GM21381 (cell line): ENCODE data around the gene FAF1.
"Not testable (repeated sequence)": the region's sequence is repeated elsewhere in the genome, so short reads cannot be mapped to it uniquely, and the experiment has no call there.

ENCODE experiments used
- ATAC-seq: cut with Tn5 transposase; IDR thresholded peaks from one replicate; pipeline ENCODE4 v1.9.1; 2021; ENCODE audit warnings: mild to moderate bottlenecking, moderate library complexity; ENCODE audit not compliant: unreplicated experiment

The FAF1 gene

DNA sequence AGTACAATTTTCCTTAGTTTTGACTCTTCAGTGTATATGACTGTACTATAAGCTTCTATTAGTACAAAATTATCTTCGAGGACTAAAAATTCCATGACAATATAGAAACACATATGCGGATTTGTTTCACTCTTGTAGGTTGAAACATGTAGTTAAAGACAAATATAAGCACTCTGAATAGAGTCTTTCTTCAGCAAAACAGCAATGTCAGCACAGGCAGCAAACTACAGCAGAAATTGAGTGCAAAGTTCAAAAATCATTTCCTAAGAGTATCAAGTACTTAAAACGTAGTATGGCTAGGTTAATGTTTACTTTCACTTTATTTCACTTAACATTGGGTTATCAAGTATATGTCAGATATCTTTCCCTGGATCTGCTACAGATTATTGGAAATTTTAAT is 106.7 kb downstream of the FAF1 start:
- ATAC-seq = no peak

DNA sequence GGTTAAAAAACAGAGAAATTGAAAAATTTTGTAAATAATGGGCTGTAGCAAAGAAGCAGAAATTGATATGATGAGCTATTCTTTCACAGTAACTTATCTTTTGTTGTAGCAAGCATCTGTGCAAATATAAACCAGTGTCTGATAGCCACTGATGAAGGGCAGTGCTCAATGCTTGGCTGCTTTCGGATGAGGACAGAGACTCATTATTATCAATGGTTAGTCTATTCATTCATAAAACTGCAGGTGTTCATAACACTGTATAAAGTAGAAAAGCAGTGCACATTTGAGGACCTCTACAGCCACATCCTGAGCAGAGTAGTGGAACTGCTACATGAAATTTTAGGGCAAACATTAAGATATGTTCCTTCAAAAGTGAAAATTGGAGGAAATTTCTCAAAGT is 107.2 kb downstream of the FAF1 start:
- no peak for ATAC-seq

DNA sequence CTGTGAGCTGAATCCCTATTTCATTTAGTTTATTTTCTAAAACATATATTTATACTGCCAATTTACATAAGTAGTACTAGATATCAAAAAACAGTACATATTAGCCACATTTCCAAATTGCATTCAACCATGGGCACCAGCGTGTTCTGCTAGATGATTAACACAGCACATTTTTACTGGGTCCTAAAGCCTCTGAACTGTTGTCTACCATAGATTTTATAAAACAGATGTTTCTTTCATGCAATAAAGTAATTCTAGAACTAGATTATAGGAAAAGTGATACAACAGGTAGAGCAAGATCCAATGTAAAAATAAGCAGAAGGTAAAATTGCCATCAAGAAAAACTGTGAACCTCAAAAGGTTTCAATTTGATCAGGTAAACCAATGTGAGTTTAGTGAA is 108.6 kb downstream of the FAF1 start:
- no peak for ATAC-seq

DNA sequence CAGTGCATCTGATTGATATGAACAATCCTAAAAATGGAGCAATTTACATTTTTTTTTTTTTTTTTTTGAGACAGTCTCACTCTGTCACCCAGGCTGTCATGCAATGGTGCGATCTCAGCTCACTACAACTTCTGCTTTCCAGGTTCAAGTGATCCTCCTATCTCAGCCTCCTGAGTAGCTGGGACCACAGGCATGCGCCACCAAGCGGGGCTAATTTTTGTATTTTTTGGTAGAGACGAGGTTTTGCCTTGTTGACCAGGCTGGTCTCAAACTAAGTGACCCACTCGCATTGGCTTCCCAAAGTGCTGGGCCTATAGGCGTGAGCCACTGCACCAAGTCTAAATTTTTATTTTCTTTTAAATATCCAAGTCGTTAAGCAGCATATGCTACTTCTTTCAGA is 109.0 kb downstream of the FAF1 start:
- no peak for ATAC-seq

DNA sequence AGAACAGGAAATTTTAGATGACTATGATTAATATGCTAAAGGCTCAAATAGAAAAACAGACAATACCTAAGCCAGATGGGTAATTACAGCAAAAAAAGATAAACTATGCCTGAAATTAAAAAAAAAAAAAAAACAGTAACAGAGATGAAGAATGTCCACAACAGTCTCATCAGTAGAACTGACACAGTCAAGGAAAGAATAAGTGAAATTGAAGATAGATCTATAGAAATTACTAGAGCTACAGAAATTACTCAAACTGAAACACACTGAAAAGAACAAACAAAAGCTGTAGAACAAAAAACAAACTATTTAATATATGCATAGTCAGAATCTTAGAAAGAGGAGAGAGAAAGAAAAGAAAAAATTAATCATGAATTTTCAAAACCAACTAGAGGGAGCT is 112.8 kb downstream of the FAF1 start:
- ATAC-seq = no peak

DNA sequence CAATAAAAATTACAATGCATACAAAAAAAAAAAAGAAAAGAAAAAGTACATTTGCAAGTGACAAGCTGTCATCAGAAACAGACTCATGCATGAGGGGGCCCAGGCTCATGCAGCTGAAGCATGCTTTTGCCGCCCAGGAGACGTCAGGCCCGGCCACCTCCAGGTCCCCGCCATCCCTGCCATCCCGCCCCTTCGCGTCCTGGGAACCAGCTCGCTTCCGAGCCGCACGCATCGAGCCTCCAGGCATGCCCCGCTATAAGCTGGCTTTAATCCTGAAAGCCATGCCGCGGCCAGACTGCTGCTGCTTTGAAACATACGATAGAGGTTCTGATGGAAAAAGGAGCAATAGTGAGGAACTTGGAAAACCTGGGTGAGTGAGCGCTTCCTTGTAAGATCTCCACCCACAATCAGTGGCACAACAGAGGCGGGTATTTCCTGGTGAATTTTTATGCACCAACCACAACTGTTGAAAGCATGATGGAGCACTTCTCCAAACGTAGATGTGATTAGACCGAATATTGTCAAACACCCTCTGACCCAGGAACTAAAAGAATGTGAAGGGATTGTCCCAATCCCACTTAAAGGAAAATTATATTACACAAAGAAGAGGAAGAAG is 113.7 kb downstream of the FAF1 start:
- no peak for ATAC-seq

DNA sequence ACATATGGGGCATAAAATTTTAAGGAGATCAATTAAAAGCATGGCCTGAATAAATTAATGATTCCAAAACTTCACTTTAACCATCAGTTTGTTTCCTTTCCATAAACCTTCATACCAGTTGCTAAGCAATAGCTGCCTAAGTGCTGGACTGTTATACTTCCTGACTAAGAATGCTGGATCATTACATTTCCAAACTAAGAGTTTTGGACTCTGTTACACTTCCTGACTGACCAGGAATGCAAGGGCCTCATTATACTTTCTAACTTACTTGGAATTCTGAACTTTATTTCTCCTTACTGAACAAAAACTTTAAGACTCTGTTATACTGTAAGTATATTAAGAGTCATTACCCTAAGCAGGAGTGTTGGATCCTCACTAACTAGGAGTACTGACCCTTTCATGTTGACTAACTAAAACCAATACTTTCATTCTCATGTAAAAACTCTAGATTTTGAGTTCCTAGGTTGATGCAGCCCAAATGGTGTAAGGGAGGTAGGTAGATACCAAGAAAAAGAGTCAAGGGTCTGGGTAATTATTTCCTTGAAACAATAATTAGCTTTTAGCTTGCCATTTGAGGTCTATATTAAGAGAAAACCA is 118.2 kb downstream of the FAF1 start:
- ATAC-seq = no peak

DNA sequence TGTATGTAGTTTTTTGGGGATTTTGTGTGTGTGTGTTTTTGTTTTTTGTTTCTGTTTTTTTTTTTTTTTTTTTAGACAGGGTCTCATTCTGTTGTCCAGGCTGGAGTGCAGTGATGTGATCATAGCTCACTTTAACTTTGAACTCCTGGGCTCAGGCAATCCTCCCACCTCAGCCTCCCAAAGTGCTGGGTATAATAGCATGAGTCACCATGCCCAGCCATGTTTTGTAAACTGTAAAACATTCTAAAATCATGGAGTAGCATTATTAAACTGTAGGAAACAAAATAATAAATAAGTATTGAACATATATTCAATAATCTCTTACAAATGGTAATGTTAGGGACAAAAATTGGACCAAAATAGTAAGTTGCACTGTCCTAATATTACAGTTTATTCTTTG is 124.0 kb downstream of the FAF1 start:
- ATAC-seq = no peak

DNA sequence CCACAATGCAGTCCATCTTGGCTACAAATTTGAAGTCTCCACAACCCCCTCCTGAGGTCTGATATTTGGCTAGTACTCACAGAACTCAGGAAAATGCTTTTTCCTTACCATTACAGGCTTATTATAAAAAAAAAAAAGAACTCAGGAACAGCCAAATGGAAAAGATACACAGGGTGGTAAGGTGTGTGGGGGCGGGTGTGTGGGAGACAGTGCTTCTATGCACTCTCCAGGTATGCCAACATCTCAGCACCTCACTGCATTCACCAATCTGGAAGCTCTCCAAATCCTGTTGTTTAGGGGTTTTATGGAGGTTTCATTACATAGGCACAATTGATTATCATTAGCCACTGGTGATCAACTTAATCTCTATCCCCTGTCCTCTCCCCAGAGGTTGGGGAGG is 126.9 kb downstream of the FAF1 start:
- no peak for ATAC-seq

DNA sequence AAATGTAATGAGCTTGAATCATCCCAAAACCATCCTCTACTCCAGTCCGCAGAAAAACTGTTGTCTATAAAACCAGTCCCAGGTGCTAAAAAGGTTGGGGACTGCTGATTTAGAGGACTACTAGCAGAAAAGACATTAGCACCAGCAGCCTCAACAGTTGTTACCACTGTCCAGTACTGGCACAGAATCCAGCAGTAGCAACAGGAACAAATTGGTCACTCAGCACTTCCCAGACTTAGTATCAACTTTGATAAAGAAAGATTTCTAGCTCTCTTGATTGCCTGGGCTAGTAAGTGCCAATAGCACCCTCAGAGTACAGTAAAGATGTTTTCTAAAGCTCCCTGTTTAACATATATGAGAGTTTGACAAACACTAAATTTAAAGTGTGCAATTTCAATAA is 127.9 kb downstream of the FAF1 start:
- no peak for ATAC-seq

DNA sequence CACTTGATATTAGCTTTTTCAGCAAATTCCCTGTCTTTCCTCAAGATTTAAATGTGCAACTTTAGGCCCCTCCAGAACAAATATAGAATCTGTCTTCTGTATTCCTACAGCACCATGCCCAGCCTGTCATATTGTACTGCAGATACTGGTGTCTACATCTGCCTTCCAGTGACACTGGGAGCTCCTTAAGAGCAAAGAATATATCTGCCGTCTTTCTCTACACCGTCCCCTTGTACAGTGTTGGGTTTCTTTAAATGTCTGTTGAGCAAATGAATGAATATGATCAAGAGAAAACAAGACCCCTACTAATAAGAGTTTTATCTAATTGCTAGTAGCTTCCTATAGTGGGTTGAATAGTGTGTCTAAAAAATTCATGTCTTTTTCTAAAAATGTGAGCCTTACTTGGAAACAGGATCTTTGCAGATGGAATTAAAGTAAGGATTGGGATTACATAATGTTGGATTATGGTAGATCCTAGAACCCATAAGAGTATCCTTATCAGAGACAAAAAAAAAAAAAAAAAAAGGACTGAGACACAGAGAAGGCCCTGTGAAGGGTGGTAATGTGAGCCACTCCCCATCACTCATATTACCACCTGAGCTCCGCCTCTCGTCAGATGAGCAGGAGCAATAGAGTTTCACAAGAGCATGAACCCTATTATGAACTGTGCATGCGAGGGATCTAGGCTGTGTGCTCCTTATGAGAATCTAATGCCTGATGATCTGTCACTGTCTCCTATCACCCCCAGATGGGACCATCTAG is 128.6 kb downstream of the FAF1 start:
- no peak for ATAC-seq

DNA sequence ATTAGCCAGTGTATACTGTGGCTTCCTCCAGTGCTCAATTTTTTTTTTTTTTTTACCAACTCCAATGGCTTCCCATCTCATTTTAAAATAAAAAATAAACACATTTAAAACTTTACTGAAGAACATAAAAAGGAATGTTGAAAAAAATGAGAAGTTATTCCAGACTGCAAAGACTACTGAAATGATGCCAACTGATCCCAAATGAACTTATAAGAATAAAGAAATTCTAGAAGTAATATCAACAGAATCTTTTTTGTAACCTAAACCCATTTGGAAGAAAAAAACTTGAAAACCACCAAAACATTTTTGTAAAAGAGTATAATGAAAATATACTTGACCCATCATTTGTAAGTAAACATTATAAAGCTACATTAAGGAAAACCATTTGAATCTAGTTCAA is 129.4 kb downstream of the FAF1 start:
- ATAC-seq = no peak

DNA sequence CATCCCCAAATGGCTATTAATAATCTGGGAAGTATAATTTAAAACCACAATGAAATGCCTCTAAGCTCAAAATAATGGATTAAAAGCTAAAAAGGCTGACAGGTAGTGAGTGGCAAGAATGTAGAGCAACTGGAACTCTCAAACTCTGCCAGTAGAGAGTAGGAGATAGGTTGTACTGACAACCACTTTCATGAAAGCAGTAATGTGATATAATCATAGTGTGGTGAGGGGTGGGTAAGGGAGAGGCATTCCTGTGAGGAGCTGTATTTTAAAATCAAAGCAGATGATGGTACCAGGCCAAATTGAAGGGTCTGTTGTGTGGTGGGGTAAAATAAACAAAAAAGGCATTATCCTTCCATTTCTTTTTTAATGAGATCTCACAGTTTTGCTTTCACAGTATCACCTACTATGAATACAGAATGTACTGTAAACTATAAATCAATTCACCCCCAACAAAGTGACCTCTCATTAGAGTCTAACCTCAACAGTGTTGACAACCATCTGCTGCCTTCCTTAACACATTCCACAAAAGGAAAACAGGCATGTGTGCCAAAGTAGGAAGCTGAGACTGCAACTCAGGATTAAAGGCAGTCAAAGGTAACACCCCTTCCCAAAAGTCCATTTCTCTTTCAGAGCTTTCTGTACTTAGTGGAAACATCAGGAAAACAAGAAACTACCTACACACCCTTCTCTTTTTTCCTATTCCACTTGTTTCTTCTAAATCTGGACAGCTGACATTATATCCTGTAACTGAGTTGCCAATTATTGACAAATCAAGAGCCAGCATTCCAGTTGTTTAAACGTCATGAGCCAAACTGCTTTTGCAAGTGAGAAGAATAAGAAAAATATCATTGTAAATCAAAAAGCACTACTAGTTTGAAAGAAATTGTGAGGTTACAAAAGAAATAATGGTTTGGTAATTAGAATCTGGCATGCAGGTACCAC is 130.8 kb downstream of the FAF1 start:
- ATAC-seq = no peak

DNA sequence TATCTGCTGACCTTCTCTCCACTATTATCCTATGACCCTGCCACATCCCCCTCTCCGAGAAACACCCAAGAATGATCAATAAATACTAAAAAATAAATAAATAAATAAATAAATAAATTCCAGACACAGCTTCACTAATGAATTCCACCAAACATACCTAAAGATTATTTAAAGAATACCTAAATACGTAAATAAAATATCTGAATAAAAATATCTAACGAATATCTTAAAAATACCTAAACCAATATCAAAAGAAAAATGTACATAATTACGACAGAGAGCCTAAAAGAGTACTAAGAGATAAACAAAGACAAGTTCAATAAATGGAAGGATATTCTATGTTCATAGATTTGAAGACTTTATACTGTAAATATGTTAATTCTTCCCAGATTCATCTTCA is 132.5 kb downstream of the FAF1 start:
- ATAC-seq = no peak

DNA sequence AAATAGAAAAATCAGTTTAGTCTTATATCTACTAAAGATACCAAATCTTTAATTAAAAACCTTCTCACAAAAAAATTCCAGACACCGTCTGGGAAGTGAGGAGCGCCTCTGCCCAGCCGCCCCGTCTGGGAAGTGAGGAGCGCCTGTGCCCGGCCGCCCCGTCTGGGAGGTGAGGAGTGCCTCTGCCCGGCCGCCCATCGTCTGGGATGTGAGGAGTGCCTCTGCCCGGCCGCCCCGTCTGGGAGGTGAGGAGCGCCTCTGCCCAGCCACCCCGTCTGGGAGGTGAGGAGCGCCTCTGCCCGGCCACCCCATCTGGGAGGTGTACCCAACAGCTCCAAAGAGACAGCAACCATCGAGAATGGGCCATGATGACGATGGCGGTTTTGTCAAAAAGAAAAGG is 133.3 kb downstream of the FAF1 start:
- not testable (repeated sequence) for ATAC-seq

DNA sequence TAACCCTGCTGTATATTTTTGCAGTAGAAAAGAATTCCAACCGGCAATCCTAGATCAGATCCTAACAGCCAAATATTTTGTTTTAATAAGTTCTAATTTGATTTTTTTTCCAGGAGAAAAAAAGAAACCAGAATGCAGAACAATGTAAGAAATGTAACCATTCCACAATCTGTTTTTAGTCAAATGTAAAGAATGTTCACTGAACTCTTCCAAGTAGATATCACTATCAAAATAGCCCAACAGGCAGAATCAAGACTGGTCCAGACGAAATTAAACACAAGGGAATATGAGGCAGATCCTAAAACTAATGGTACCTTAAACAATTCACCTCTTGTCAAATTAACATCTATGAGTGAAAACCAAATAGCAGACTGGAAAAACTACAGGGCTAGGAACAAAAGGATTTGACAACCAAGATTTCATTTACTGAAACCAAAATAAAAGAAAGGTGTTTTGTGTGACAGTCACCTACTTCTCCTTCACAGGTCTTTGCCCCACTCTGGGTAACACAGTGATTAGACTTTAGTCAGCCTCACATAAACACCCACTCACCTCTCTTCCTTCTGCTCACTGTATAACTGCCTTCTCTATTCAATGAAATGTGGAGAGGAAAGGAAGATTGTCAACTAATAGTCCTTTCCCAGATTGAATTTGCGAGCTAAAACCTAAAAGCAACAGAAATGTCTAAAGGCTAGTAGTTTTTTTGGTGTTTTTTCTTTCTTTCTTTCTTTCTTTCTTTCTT is 137.9 kb downstream of the FAF1 start:
- no peak for ATAC-seq

DNA sequence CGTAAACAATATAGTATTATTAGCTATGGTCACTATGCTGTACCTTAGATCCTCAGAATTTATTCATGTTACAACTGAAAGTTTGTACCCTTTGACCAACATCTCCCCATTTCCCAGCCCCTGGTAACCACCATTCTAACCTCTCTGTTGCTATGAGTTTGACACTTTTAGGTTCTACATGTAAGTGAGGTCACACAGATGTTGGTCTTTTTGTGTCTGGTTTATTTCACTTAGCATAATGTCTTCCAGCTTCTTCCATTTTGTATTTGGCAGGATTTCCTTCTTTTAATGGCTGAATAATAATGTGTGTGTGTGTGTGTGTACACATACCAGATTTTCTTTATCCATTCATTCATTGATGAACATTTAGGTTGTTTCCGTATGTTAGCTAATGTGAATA is 139.5 kb downstream of the FAF1 start:
- ATAC-seq = no peak

DNA sequence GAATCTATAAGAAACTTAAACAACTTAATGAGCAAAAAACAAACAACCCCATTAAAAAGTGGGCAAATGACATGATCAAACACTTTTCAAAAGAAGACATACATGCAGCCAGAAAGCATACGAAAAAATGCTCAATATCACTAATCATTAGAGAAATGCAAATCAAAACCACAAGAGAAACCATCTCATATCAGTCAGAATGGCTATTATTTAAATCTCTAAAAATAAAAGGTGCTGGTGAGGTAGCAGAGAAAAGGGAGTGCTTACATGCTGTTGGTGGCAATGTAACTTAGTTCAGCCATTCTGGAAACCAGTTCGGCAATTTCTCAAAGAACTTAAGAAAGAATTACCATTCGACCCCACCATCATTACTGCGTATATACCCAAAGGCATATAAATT is 147.7 kb downstream of the FAF1 start:
- no peak for ATAC-seq

DNA sequence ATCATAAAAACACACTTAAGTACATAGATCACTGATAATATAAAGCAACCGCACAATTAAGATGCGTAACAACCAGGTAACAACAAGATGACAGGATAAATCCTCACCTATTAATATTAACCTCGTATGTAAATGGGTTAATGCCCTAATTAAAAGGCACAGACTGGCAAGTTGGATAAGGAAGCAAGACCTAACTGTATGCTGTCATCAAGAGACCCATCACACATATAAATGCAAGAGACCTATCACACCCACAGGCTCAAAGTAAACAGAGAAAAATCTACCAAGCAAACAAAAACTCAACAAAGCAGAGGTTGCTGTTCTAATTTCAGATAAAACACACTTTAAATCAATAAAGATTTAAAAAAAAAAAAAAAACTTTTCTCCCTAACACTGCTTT is 151.8 kb downstream of the FAF1 start:
- ATAC-seq = no peak

DNA sequence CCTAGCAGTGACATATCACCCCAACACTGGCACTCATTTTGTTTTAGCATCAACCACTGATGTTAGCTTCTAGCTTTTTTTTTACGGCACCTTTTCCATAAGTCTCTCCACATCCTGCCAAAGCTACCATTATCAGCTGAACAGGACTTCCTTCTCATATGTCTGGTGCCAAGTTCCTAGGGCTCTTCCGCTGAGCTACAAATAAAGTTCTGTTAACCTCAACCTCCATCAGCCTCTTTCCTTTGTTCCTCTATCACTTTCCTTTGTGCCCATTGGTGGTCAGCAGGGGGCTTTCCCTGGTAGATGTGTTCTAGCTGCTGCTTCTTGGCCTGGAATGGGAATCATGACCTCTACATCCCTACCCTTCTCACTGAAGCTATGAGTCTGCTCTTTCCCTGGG is 163.8 kb downstream of the FAF1 start:
- no peak for ATAC-seq

DNA sequence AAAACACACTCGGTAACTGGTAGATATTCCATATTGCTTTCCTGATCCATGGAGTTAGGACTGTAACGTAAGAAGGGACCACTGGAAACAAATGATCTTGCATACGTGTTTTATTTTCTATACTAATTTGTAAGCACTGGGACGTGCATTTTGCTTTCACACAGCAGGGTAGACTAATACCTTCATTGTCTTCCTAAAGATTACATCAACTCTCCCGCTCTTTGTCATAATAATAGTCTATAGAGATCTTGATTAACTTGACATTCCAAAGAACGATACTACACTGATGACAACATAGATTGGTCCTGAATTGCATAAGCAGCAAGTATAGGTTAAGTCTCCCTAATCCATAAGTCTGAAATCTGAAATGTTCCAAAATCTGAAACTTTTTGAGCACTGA is 166.5 kb downstream of the FAF1 start:
- ATAC-seq = no peak
